Stimulated activated naive CD4-positive, alpha-beta T cell (primary cell): Measurements from ENCODE around the gene PDE6G.

Experiments
- DNase-seq, 6 experiments: peaks; one replicate each; lab custom pipeline; 2025; lab: John Stamatoyannopoulos, UW

PDE6G gene

DNA sequence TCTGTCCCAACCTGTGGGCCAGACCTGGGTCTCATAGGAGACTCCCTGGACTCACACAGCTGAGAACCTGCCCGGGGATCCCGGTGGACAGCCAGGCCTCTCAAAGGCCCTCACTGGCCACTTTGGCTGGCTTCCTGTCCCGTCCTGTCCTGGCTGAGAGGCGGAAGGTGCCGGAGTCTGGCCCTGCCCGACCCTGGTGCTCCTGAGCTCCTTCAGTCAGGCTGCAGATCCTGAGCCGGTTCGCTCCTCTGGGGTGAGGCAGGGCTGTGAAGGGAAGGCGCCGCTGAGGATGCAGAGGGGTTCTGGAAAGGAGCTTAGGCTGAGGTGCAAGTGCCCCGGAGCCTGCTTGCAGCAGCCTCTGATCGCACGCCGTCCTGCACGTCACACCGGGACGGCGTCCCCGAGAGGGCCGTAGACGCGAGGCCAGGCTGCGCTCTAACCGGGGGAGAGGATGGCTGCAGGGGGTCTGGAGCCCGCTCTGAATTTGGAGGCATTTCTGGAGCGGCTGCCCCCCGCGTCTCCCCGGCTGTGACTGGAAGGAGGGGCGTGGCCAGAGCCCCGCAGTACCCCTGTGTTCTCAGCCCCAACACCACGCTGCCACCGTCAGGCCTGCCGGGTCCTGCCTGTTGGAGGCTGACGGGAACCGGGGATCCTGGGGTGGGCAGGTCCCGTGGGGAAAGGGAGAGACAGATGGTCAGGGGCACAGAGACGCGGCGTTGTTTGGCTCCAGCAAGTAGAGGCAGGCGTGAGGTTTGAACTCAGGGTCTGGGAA is 31.6 kb upstream of the PDE6G start:
- no peak for DNase-seq

DNA sequence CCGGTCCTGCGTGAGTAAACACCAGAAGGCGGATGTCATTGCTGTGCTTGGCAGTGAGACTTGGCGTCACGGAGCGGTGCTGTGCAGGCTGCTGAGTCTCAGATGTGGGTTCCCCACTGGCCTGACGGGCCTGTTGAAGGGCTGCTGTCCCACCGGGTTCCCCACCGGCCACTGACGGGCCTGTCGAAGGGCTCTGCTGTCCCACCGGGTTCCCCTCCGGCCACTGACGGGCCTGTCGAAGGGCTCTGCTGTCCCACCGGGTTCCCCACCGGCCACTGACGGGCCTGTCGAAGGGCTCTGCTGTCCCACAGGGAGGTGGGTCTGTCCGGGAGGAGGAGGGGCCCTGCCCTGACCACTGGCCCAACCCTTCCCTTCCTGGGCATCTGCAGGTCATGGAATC is 30.3 kb upstream of the PDE6G start:
- no peak for DNase-seq

DNA sequence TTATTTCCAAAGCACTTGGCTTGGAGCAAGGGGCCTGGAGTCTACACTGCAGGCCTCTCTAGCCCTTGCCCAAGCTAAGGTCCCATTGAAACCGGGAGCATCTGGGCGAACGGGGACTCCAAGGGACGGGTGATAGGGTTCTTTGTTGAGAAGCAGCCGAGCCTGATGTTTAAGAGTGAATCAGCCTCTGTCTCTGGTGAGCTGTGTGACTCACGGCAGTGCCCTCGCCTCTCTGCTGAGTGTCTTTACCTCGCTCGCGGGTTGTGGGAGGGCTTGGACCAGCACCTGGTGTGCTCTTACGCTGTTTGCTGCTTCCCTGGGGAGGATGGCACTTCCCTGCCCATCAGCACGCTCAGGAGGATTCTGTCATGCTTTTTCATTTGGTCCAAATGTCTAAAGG is 28.8 kb upstream of the PDE6G start:
- no peak for DNase-seq

DNA sequence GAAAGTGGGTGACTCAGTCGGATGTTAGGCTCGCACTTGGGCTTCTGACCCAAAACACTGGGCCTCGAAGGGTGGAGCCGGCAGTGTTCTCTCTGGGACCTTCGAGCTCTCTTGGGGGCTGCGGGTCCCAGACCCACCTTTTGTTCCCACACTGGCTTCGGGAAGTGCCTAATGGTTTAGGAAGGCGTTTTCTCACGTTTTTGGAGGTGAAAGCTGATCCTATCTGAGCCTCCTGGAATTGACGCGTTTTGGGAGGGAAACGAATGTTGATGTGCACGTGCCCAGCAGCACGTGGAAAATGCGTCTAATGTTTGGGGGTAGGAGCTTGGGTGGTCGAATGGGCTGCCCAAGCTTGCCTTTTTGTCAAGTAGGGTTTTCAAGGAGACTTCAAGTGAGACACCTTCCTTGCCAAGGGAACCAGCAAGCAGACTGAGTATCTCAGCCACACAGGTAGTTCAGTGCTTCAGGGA is 28.1 kb upstream of the PDE6G start:
- DNase-seq, result no peak

DNA sequence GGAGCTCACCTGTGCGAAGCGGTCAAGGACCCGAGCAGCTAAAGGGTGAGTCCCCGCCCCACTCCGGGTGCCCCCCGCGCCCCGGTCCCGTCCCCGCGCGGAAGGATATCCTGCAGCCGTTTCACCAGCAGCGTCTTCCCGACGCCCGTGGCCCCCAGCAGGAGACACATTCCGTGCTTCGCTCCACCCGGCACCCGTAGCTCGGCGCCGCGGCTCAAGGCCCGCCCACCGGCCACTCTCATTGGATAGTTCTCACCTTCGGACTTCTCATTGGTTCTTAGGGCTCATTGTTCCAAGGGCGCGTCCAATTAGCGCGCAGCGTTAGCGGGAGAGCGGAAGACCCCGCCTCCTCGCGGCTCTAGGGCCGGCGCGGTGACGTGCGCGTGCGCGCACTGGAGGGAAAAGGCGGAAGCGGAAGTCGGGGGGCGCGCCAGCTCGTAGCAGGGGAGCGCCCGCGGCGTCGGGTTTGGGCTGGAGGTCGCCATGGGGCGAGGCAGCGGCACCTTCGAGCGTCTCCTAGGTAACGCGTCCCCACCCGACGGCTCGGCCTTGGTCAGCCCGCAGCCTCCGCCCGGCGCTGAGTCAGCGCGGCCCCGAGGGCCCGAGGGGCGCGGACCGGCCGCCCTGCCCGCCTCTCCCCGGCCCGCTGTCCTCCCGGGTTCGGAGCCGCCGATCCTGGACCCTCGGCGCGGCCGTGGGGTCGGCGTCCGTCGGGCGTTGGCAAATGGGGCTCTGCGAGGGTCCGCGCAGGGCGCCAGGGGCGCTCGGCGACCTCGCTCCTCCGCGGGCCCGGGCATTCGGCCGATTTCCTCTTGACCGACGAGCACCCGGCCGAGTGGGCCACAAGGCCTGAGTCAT is 27.5 kb upstream of the PDE6G start, which contains the start of the genes ARL16 and HGS:
Gene ARL16 (minus strand): TSS at position 214 of the 858 bp plus-strand sequence. CDS start 44 bp downstream, at position 170.
Gene HGS (plus strand): TSS at position 428 of the 858 bp plus-strand sequence. CDS start 56 bp downstream, at position 484.
- peak; percentile 95 to 98 (median 96) for DNase-seq

DNA sequence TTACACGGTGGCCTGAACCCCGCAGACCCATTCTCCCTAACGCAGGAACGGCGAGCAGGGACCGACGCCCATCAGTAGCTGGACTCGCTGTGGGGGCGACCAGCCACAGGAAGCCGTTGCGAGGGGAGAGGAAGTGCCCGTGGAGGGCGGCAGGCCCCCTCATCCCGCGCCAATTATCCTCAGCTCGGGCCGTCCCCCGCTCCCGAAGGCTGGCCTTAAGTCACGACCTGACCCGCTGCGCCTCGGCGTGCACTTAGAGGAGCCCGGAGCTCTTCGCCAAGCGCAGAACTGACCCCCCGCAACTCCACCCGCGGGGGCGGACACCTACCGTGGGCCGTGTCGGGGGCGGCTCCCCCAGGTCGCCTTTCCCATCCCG is 26.9 kb upstream of the PDE6G start:
- no peak for DNase-seq

DNA sequence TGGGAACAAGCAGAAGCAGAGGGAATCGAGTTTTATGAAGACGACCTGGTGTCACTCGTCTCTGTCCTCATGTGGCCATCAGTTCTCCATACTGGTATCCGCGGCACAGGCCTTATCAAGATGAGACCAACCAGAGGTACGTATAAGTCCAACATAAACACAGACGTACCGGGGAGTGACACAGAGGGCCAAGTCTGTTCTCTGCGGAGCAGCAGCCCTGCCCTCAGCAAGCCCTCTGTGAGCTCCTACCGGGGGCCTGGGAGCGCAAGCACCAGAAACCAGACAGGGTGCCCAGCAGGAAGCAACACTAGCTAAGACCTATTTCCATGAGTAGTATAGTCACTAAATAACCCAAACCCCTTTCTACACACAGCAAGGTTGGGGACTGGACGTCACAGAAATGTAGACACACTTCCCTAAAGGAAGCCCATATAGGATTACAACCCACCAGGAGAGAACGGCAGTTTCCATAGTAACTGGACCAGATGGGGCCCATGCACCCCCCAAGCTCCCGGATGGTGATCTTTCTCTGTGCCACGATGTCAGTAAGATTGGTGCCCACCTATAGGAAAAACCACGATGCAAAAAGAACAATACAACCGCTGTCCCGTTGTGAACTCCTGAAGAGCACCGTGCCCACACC is 26.3 kb upstream of the PDE6G start:
- no peak for DNase-seq

DNA sequence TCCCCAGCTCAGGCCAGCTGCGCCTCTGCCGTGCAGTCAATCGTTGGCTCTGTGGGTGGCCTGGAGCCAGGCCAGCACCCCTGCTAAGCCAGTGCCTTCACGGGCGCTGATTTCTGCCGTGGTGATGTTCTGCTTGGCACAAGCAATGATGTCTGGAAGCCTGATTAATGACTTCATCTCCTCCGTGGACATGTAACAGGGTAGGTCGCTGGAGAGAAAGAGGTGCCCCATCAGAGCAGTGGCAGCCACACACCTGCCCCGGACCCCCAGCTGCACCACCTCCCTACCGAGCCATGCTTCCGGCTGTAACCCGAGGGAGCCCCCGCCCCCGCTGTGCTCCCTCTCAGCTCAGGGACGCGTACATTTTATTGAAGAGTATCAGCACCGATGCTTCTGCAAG is 25.3 kb upstream of the PDE6G start:
- DNase-seq, result no peak

DNA sequence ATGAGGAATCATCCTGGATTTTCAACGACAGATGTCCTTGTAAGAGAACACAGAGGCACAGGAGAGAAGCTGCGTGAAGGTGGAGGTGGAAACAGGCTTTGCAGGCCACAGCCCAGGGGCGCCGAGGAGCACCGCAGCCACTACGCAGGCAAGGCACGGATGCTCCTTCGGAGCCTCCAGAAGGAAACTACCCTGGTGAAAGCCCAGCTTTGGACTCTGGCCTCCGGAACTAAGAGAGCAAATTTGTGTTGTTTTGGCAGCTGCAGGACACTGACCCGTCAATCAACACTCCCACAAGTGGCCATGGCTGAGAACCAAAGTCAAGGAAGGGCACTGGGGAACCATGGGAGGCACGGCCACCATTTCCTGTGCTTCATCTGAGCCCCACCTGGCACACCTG is 23.8 kb upstream of the PDE6G start:
- no peak for DNase-seq

DNA sequence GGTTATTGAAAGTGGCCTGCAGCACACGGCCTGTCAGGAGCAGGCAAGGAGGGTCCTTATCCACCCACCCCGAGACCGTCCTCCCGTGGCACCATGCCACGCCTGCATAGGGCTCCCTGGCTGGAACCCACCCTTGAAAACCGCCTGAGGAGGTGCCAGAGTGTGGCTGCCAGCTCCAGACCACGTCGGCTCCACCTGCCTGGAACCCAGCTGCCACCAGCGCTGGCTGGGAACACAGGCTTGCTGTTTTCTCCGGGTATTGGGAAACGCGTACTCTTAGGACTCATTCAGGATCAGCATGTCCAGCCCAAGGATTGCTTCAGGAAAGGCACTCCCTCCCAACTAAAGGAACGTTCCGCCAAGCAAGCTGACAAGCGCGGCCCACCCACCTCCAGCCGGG is 20.6 kb upstream of the PDE6G start:
- no peak for DNase-seq

DNA sequence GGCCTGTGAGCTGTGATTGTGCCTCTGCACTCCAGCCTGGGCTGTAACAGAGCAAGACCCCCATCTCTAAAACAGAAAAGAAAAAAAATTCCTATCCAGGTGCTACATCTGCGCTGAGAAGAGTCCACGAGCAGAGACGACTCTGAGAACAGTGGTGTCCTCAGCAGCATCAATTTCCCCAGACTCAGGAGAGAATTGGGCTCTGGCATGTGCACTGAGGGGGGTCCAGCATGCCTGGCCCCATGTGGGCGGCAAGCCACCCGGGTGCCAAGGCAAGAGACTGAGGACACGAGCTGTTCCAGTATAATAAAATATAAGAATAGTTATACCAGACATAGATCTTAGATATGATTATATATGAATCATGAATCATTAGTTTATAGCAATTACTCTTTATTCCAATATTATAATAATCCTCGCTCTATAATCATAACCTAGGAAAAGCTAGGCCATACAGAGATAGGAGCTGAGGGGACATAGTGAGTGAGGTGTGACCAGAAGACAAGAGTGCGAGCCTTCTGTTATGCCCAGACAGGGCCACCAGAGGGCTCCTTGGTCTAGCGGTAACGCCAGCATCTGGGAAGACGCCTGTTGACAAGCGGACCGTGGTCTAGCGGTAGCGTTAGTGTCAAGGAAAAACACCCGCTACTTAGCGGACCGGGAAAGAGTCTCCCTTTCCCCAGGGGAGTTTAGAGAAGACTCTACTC is 19.3 kb upstream of the PDE6G start:
- peak in 2 of 6 experiments; percentile 25 to 29 for DNase-seq

DNA sequence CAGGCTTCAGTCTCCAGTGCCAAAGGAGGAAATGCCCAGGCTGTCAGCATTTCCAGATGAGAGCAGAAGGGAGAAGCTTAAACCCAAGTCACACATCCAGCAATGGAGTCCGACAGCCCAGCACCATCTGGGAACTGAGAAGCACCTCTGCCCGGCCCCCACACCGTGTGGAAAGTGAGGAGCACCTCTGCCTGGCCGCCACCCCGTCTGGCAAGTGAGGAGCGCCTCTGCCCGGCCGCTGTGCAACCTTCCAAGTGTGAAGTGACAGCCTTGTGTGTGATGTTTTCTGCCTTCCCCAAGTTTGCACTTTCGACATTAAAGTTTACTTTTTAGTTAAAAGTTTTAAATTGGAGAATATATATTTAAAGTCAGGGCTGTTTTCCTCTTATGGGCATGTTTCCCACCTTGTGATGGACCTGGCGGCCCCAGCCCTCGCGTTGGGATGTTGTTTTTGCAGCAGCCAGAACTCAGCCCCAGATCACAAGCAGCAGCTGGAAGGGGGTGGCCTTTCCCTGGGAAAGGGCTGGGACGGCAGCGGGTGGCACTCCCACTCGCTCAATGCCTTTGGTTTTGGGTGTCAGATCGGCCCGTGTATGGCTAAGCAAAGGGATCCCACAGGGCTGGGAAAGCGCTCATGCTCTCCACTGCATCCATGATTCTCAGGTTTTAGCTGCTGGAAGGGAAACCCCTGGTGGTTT is 17.4 kb upstream of the PDE6G start:
- no peak for DNase-seq

DNA sequence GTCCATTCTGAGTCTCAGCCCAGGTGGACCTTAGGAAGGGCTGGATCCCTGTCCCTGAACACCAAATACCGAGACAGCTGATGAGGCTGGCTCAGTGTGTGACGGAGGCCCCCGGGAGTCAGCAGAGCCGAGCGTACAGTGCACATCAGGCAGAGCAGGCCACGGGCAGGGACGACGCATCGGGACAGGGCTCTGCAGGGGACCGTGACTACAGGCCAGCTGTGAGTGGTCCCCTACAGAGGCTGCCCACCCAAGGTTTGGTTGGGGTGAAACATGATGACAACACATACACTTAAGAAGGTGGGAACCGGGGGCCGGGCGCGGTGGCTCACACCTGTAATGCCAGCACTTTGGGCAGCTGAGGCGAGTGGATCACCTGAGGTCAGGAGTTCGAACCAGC is 16.6 kb upstream of the PDE6G start:
- DNase-seq, result no peak

DNA sequence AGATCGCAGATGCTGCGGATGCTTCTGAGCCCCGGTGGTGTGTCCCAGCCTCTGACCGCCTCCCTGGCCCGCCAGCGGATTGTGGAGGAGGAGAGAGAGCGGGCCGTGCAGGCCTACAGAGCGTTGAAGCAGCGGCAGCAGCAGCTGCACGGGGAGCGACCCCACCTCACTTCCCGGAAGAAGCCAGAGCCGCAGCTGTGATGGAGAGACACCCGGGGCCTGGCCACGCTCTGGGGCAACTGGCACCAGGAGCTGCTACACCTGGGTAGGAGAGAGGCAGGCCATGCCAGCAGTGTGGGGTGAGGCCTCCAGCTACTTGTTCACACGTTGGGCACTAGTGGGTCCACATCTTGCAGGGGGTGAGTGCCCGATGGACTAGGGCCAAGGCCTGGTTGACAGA is 16.2 kb upstream of the PDE6G start:
- DNase-seq, result no peak

DNA sequence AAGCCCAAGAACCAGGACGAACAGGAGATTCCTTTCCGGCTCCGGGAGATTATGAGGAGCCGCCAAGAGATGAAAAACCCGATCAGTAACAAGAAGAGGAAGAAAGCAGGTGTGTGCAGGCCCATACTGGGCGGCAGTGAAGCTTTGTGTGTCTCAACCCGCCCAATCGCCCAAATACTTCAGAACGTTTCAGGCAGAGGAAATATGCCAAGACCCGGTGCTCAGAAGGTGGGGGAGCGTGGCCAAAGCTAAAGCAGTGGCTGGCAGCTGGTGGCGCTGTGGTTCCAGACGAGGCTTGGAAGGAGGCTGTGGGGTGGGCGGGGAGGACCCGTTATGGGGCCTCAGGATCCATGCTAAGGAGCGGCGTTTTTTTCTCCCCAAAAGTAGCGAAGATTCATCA is 11.4 kb upstream of the PDE6G start:
- DNase-seq, result no peak

DNA sequence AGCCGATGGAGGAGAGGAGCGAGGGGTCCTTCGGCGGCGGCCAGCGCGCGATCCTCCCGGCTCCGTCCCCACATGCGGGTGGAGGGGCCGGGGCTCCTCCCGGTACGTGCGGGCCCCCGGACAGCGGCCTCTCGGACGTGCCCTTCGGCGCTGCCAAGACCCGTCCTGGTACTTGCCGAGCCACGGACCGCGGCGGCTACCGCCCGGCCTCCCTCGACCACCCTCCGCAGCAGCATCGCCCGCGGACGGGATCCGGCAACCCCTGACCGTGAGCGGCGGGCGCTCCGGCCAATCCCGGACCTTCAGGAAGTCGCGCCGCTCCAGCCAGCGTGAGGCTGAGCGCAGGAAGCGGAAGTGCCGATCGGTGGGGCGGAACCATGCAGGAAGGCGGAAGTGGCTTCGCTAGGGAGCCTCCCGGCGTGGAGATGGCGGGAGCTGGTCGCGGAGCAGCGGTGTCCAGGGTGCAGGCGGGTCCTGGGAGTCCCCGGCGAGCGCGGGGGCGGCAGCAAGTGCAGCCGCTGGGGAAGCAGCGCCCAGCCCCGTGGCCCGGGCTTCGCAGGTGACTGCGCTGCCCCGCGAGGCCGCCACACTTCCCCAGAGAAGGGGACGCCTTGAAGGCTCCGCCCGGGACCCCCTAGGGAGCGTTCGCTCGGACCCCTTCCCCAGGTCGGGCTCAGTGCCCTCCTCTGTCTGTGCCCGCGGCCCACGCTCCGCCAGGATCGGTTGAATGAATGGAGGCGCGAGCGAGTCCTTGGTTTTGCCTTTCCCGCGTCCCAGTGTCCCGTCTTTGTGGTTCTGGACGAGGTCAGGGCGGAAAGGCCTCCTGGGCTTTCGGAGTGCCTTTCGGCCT is 10.2 kb upstream of the PDE6G start, which contains the start of the genes CCDC137 and OXLD1:
Gene CCDC137 (plus strand): TSS at position 396 of the 850 bp plus-strand sequence. CDS start 30 bp downstream, at position 426.
Gene OXLD1 (minus strand): TSS at position 264 of the 850 bp plus-strand sequence. CDS start 28 bp downstream, at position 236.
- DNase-seq, result peak; percentile 83 to 91 (median 88)

DNA sequence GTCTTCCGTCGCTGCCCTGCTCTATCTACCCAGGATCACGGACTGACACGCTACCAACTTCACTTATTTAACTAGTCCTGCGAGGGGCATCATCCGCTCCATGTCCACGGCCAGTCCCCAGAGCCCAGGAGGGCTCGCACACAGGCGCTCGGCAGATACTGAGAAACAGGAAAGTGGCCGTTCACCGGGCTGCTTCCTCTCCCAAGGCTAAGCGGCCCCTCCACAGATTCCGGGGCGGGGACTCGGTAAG is 9.7 kb upstream of the PDE6G start:
- no peak for DNase-seq

DNA sequence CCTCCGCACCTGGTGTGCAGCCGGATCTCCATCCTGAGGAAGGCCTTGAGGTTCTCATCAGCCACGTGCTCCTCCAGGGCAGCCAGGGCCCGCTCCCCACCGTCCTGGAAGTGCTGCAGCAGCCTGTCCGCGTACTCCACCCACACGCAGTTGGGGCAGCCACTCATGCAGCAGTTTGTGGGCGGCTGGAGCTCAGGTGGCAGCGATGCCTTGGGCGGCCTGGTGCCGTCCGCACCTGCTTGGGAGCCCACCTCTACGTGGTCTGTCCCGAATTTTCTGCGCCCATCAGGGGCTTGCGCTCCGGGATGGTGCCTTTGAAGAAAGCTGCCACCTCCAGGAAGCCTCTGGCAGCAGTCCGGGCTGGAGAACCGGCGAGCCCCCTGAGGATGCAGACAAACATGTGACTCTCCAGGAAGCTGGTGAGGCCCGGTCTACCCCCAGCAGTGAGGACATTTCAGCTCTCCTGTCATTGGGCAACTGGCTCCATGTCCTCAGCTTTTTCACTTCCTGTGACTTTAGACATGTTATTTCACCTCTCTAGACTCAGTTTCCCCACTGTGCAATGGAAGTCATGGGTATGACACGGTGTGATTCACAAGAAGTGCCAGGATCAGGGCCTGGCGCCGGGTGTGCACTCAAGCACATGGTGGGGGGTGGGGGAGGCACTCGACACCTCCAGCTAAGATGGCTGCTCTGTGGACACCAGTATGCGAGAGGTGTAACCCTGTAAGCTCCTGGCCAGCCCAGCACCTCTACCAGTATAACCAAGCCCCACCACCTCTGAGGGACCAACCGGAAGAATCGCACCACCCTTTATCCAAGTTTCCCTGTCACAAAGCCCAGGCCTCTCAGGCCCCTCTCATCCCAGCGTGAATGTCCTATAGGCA is 9.1 kb upstream of the PDE6G start:
- DNase-seq, result peak in 1 of 6 experiments; percentile 47

DNA sequence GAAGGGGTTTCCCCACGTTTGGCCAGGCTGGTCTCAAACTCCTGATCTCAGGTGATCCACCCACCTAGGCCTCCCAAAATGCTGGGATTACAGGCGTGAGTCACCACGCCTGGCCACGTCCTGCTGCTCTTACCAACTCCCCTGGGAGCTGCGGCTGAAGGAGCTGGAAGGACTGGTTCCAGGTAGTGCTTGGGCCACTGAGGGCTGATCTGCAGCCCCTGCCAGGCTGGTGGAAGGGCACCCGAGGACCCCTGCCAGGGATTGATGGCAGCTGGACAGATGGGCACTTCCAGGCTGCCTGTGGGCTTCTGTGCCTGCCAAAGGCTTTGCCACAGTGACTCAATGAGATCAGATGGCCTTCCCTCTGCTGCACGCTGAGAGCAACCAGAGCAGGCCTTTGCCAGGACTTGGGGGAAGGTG is 7.7 kb upstream of the PDE6G start:
- no peak for DNase-seq
